GM21360 (cell line): Measurements from ENCODE around the gene DDX10.
"Not testable (repeated sequence)": the region's sequence is repeated elsewhere in the genome, so short reads cannot be mapped to it uniquely, and the experiment has no call there.

ENCODE experiments used
- ATAC-seq: cut with Tn5 transposase; IDR thresholded peaks from one replicate; pipeline ENCODE4 v1.9.1; 2021; ENCODE audit warnings: mild to moderate bottlenecking, moderate library complexity; ENCODE audit not compliant: unreplicated experiment

Gene DDX10

DNA sequence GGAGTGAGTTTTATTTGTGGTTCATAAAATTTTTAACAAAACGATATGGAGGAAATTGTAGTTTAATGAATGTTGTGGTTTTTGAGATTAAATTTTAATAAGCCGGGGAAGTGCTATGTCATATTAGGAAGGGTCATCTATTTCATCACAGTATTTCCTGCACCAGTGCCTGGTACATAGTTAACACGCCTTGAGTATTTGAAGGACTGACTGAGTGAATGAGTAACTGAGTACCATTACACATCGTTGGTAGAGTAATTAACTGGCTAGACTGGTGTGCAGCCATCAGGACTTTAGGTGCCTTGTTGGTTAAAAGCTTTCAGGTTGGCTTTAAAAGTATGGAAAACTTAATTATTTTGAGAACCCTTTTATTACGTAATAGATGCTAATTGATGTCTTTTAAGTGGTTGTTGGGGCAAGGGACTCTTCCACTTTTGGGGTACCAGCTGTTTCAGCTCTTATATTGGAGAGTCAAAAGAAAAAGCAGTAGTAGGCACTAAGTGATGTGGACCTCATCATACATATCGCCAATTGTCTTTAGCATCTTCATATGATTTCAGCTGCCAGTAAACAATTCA lies 101.8 kb downstream of the DDX10 start:
- no peak for ATAC-seq

DNA sequence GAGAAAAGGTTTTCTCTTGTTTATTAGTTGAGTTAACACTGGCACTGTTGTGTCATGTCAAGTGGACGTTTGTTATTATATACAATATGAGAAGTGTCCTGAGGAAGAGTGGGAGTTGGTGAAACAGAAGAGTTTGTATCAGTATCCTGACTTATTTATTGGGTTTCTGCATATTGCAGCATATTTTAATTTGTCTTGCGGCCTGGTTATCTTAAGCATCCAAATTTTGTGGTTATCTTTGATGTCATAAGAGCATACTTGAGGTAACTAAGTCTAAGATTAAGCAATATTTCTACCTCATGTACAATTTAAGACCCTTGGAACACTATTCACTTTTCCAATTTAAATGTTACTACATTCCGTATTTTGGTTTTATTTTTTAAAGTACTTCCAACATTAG lies 103.5 kb downstream of the DDX10 start:
- ATAC-seq: no peak

DNA sequence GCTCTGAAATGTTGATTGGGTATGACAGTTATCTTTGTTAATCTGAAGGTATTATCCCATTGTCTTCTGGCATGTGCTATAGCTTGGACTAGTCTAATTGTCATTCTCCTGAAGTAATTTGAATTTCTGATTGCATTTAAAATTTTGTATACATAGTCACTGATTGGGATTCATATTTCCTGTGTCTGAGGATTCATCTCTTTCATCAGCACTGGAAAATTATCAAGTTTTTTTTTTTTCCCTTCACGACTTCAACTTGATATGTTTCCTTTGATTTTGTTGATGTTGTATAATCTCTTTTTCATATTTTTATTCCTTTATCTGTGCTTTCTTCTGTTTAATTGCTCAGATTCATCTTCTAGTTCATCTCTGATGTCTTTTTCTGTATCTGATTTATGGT lies 104.1 kb downstream of the DDX10 start:
- no peak for ATAC-seq

DNA sequence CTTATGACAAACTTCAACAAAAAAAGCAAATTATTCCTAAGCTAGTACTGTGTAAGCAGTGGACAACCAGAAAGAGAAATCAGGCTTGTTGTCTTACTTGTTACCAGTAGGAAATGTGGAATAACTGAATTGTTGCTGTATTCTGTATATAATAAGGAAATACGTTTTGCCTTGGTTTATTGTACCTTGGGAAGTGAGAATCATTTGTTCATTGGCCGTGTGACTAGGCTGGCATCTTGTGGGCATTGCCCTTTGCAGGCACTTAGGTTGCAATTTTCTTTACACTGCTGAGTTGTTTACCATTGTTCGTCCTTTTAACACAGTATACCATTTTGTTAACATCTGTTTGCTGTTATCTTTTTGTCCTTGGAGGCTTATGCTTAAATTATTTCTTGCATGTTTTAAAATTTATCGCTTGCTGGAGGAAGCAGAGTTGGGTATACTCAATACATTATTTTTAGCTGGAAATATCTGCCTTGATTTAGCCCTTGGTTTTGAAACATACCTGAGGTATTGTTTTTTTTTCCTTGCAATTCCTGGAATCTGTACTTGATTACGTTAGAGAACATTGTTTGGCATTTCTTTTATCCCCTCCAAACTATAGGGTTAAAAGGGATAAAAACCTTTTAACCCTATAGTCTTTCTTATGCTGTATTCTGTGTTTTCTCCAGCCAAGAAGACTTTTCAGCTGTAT lies 109.3 kb downstream of the DDX10 start:
- no peak for ATAC-seq

DNA sequence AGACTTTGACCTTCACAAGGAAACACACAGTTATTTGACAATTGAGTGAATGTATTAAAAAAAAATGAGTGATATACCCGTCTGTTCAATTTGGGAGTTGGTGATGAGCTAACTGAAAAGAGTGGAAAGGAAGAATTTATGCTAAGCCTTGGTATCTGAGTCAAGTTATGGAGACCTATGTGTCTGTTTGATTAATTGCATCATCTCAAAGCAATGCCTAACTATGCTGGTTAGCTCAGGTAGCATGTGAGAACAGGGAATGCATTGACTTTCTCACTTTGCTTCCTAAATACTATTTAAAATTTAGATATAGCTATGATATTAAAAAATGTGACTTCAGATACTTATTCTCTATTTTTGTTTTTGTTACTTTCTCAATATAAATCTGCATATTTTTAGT lies 110.5 kb downstream of the DDX10 start:
- ATAC-seq: no peak

DNA sequence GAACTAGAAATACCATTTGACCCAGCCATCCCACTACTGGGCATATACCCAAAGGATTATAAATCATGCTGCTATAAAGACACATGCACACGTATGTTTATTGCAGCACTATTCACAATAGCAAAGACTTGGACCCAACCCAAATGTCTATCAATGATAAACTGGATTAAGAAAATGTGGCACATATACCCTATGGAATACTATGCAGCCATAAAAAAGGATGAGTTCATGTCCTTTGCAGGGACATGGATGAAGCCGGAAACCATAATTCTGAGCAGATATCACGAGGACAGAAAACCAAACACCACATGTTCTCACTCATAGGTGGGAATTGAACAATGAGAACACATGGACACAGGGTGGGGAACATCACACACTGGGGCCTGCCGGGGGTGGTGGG lies 114.3 kb downstream of the DDX10 start:
- ATAC-seq: not testable (repeated sequence)

DNA sequence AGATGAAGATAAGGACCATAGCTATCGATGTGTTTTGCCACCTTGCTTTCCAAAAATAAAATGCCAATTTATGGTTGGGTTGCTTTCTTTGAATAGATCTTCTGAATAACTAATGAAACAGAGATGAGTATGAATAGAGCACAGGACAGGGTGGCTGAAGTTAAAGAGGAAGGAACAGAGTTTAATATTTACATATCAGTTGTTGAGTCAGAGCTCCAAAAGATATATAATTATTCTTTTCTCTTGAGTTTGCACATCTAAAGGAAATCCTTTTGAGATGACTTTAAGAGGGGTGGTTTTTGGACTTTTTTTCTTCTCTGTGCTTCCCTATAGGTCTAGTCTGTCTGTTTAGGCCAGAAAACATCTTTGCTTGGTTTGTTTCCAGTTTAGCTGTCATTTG lies 115.2 kb downstream of the DDX10 start:
- ATAC-seq: no peak

DNA sequence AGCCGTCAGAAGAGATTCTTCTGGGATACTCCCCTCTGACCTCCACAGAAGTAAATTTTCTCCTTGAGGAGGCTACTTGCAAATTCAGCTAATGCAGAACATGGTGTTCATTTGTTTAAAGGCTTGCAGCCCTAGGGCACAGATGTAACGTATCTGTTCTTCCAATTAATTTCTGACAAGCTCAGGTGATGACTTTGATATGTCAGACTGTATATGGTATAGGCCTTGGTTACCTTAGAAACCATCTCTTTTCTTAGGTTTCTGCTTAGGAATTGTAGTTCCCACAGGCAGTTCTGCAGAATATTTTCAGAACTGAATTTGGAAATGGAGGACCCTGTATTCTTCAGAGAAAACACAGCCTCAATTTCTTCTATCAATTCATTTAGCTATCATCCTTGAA lies 117.1 kb downstream of the DDX10 start:
- ATAC-seq: no peak

DNA sequence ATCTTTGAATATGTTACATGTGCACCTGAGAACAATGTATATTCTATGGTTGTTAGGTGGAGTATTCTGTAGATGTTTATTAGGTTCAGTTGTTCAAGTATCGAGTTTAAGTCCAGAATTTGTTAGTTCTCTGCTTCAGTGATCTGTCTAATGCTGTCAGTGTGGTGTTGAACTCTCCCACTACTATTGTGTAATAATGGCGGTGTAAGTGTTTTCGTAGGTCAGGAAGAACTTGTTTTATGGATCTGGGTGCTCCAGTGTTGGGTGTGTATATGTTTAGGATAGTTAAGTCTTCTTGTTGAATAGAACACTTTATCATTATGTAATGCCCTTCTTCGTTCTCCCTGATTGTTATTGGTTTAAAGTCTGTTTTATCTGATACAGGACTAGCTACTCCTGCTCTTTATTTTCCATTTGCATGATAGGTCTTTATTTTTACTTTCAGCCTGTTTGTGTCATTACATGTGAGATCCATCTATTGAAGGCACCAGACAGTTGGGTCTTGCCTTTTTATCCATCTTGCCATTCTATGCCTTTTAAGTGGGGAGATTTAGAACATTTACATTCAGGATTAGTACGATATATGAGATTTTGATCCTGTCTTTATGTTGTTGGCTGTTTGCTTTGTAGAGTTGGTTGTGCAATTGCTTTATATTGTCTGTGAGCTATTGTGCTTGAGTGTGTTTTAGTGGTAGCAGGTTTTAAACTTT lies 121.6 kb downstream of the DDX10 start:
- ATAC-seq: no peak

DNA sequence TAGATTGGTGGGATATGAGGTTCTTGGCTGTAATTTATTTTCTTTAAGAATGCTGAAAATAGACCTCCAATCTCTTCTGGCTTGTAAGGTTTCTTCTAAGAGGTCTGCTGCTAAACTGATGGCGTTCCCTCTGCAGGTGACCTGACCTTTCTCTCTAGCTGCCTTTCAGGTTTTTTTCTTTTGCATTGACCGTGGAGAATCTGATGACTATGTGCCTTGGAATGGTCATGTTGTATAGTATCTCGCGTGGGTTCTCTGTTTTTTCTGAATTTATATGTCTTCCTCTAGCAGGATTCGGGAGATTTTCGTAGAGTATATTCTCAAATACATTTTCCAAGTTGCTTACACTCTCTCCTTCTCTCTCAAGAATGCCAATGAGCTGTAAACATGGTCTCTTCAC lies 122.2 kb downstream of the DDX10 start:
- ATAC-seq: no peak

DNA sequence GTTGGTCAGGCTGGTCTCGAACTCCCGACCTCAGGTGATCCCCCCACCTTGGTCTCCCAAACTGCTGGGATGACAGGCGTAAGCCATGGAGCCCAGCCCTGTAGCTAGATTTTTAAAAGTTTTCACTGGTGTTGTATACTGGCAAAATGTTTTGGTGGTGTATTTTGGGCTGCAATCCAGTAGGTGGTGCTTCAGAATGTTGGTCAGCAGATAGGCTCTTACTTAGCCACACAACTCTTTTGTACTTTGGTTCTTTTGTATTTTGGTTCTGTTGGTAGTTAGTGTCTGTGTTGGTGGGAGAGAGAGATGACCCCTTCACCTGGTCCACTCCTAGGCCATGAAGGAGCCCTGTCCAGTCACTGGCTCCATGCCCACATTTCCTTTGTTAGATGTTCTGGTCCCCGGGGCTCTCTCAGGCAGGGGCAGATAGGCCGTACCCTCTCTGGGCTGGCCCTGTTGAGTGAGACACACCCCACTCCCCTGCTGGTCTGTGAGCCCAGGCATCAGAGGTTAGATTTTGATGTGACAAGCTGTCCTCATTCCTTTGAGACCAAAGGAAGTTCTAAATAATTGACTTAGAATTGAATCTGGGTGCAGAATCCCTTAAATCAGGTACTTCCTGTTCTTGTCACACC lies 123.8 kb downstream of the DDX10 start:
- ATAC-seq: no peak

DNA sequence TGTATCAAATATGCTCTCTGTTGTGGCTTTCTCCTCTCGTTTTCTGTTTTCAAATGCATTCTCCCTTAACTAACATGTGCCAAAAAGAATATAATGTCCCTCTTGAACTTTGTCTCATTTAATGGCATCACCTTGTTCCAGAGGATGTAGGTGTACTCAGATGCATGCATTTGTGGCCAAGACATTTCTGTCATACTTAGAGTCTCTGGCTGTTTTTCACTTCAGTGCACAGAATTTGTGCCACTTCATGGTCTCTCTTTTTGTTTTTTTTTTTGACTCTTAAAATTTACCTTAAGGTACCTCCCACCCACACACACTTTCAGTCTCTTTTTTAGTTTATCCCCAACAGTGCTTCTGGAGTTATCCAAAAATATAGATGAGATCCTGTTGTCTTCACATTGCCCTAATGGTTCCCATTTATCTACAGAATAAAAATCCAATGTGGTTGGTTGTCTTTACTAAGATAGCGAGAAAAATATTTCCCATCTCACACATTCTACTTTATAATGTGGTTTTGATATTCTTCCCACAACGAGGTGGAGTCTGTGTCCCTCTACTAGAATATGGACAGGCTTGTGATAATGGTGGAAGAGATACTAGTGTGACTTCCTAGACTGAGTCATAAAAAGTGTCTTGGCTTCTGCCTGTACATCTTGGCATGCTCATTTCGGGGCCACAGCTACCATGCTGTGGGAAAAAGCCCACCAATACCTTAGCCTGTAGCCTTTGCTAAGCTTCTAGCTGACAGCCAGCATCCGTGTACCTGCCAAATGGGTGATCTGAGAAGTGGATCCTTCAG lies 125.8 kb downstream of the DDX10 start:
- peak; percentile 64 for ATAC-seq

DNA sequence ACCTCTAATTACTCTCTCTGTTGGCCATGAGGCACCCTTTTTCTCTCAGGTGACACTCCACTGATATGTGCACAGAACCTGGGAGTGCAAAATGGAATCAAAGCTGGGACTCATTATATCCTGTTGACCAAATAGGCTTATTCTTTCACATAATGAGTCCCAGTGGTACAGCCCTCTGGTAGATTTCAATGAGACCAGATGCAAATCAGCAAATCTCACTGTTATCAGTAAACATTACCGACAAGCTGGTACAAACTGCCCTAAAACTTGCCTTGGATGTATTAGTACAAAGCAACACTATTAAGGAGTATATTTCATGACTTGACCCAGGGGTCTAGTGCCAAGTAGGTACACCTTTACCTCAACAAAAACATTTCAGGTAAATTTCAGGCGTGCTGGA lies 128.3 kb downstream of the DDX10 start:
- no peak for ATAC-seq

DNA sequence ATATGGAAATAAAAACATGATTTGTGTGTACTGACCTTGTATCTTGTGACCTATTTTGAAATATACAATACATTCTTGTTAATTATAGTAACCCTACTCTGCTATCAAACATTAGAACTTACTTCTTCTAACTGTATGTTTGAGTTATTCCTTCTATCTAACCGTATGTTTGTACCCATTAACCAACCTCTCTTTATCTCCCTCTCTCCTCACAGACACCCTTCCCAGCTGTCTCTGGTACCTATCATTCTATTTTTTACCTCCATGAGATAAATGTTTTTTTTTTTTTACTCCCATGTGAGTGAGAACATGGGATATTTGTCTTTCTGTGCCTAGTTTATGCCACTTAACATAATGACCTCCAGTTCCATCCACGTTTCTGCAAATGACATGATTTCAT lies 128.7 kb downstream of the DDX10 start:
- no peak for ATAC-seq

DNA sequence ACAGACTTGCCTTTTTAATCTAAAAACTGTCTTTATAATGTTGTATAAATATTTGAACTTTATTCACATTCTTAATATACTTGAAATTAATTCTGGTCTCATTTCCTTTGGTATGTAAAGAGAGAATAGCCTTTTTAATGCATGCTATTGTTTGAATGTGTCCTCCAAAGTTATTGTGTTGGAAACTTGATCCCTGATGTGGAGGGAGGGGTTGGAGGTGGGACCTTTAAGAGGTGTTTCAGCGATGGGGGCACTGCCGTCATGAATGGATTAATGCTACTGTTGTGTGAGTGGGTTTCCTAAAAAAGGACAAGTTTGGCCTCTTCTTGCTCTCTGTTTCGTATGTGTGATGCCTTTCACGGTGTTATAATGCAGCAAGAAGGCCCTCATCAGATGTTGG lies 131.7 kb downstream of the DDX10 start:
- no peak for ATAC-seq

DNA sequence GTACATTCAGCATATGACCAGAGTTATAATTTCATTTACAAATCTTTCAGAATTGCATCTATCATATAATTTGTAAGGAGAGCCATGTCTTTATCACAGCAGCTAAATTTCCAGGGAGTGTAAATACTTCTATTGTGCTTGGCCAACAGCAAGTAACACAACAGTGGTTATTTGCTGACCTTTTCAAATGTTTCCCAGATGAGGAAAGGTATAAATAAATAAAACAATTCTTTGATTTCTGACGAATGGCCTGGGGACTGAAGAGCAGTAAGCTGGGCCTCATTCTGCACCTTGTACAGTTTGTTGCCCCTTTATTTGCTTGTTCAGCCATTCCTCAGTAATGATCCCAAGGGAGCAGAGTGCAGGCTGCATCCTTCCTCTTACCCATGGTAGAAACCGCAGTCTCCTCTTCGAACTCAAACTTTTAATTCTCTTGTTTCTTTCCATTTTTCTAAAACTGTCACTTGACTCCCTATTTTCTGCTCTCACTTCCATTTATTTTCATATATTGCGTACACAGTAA lies 132.8 kb downstream of the DDX10 start:
- ATAC-seq: no peak

DNA sequence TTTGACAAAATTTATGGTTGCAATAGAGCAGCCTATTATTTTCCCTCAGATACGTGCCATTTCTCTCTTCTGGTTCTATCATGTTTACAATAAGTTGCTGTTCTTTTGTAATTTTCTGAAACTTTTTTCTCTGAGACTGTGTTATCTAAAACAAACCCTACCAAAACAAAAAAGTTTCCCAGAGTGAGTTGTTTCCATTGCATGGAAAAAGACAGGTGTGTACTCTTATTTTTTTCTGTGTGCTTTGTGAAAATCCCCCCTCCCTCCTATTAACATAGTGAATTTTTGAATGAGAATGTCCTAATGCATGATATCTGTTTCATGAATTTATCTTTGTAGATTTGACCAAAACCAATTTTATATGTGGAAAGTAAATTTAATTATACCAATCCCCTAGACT lies 137.6 kb downstream of the DDX10 start:
- ATAC-seq: no peak

DNA sequence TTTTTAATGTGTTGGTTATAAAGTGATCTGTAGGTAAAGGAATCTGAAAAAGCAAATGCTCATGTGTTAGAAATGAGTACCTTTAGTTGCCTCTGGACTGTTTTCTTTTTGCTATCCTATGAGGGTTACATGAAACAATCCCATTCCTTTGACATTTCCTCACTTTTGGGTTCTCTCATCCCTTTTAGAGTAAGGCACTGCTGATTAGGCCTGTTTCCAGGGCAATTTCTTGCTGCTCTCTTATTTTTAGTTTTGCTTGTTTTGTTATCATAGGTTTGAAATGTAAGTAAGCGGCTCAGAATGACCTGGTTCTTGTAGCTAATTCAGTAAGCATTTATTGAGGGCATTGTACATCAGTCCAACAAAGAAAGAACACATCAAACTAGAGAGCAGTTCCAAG lies 138.9 kb downstream of the DDX10 start:
- ATAC-seq: no peak

DNA sequence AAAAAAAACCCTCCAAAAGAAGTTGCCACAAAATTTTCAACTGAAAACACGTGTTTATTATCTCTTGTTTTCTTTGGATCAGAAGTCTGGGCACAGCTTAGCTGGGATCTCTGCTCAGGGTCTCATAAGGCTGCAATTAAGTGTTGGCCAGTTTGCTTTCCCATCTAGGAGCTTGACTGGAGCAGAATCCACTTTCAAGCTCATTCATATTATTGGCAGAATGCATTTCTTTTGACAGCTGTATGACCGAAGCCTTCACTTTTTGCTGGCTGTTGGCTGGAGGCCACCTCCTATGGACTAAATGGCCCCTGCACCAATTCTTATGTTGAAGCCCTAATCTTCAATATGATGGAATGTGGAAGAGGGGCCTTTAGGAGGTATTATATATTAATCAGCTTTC lies 139.6 kb downstream of the DDX10 start:
- no peak for ATAC-seq

DNA sequence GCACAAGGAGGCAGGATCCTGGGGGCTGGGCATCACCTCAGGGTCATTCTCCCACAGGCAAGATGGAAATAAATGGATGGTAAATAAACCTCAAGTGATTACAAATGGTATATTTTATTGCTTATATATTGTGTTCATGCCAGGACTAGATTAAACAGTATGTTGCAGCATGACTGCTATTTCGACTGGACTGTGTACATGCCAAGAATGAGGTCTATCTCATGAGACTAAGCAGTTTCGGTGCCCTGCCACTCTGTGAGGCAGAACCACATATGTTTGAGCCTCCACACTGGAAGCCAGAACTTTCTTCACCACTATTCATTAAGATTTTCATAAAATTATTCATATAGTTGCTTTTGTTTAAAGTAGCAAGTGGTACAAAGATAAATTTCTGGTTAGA lies 140.2 kb downstream of the DDX10 start:
- ATAC-seq: no peak

DNA sequence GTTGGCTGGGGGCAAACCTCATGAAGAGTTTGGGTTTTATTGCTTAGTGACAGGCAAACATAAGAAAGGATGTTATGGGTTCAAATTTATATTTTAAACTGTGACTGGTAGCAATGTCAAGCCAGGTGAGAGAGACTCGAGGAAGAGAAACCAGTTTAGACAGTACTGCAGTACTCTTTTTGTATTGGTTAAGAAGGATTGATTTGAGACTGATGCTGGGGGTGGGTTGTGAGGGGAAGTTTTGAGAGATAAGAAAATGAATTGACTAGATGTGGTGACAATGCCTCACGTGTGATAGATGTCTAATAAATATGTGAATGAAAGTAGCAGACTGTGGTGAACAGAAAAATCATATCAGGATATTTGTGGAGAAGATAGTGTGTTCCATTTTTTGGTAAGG lies 142.4 kb downstream of the DDX10 start:
- no peak for ATAC-seq
